Neutrophil (primary cell): ENCODE measurements around the gene ATXN1.

Experiments used
- H3K27ac ChIP-seq: fragments of 200-600 bp; sonication (generic); 2 replicates; pipeline ENCODE4 v1.5.1; 2016; ENCODE audit warnings: mild to moderate bottlenecking, moderate library complexity
- H3K27me3 ChIP-seq: fragments of 200-600 bp; sonication (generic); 2 replicates; pipeline ENCODE4 v1.6.0; 2016; ENCODE audit warnings: mild to moderate bottlenecking
- H3K36me3 ChIP-seq: fragments of 200-600 bp; sonication (generic); 2 replicates; pipeline ENCODE4 v1.5.1; 2017
- H3K4me1 ChIP-seq, 2 experiments: fragments of 200-600 bp in 1 of 2; sonication (generic) in 1 of 2; 1 replicate in 1 of 2; 2 replicates in 1 of 2; pipeline versions ENCODE4 v1.5.1 to v1.6.1; 2013 to 2016; ENCODE audit warnings: low read depth in 1 of 2, low read length in 1 of 2, mild to moderate bottlenecking in 1 of 2, moderate library complexity in 1 of 2; ENCODE audit not compliant: control insufficient read depth in 1 of 2, insufficient read depth in 1 of 2
- H3K4me3 ChIP-seq, 2 experiments: fragments of 200-600 bp in 1 of 2; sonication (generic) in 1 of 2; 1 replicate in 1 of 2; 2 replicates in 1 of 2; pipeline ENCODE4 v1.5.1; 2013 to 2016; ENCODE audit warnings: low read depth in 1 of 2, low read length in 1 of 2, mild to moderate bottlenecking in 1 of 2, moderate library complexity in 1 of 2
- H3K9me3 ChIP-seq: fragments of 200-600 bp; sonication (generic); 2 replicates; pipeline ENCODE4 v1.5.1; 2016
- TF ChIP-seq, protein P1 (sequence below): fragments of 200-600 bp; sonication (generic); IDR thresholded peaks from 2 replicates; pipeline ENCODE4 v1.5.1; 2016; ENCODE audit warnings: antibody characterized with exemption

ATXN1 gene

GRCh38 chr6:16762550-16763477, 1.6 kb upstream of the ATXN1 start:
- Histone ChIP-seq H3K4me3 (peak overlapping the region; percentile 80 to 92), H3K9me3 (no peaks in the 10 kb centered on the region), H3K4me1 (peaks cover 33 to 36% of the 10 kb centered on the region in 2 experiments), H3K36me3 (no peaks in the 10 kb centered on the region), H3K27me3 (no peaks in the 10 kb centered on the region), H3K27ac (peak overlapping the region; percentile 96)
- TF ChIP-seq, protein P1, sequence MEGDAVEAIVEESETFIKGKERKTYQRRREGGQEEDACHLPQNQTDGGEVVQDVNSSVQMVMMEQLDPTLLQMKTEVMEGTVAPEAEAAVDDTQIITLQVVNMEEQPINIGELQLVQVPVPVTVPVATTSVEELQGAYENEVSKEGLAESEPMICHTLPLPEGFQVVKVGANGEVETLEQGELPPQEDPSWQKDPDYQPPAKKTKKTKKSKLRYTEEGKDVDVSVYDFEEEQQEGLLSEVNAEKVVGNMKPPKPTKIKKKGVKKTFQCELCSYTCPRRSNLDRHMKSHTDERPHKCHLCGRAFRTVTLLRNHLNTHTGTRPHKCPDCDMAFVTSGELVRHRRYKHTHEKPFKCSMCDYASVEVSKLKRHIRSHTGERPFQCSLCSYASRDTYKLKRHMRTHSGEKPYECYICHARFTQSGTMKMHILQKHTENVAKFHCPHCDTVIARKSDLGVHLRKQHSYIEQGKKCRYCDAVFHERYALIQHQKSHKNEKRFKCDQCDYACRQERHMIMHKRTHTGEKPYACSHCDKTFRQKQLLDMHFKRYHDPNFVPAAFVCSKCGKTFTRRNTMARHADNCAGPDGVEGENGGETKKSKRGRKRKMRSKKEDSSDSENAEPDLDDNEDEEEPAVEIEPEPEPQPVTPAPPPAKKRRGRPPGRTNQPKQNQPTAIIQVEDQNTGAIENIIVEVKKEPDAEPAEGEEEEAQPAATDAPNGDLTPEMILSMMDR: peak; percentile 68

DNA sequence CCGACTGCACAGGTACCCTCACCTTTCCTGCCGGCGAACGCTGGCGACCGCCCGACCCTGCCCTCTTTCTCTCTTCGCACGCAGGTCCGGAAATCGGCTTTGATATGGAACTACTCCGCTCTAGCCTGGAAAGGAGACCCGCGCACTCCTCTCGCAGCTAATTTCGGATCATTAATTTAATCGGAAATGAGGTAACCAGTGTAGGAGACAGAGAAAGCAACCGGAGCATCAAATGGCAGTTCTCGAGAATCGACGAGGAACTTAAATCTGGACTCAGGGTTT, 949 bp upstream of the ATXN1 start:
- peaks cover 39 to 41% of the 10 kb centered on the region in 2 experiments for H3K4me1 ChIP-seq

DNA sequence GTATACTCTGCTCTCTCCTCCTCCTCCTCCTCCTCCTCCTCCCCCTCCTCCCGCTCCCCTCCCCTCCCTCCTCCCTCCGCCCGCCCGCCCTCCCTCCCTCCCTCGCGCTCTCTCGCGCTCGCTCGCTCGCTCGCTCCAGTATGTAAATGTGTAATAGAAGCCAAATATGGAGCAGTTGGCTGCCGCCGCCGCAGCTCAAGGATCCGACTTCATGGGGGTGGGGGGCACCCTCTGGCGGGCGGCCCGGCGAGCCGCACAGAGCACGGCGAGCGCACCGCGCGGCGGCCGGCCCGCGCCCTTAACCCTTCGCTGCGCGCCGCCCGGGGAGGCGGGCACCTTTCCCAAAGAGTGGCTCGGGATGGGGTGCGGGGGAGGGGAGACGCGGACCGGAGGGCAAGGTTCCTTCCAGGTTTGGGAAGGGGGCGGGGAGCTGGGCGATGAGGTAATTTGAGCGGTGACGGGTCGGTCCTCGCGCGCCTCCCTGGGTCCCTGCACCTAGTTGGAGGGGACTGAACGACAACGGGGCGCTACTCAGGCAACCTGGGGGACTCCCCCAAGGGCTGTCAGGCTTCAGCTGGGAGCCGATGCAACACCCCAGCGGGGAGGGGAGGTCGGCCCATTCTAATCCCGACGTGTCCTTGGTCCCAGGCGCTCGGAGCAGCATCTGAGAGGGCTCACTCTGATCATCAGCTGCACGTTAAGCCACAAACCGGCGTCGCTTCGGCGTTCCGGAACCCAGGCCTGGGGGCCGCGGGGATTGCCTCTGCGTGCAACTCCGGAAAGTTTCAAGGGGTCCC, 409 bp upstream of the ATXN1 start:
- TF ChIP-seq, protein P1: peak; percentile 75
- peak overlapping the region; percentile 80 to 92 for H3K4me3 ChIP-seq
- H3K9me3 ChIP-seq: no peaks in the 10 kb centered on the region
- no peaks in the 10 kb centered on the region for H3K36me3 ChIP-seq
- H3K27ac ChIP-seq: peak overlapping the region; percentile 96
- H3K4me1 ChIP-seq: peaks cover 44 to 46% of the 10 kb centered on the region in 2 experiments
- no peaks in the 10 kb centered on the region for H3K27me3 ChIP-seq

More for the DNA sequence above, 949 bp upstream of the ATXN1 start:
- peak overlapping the region; percentile 80 to 92 for H3K4me3 ChIP-seq
- peak overlapping the region; percentile 96 for H3K27ac ChIP-seq
- H3K36me3 ChIP-seq: no peaks in the 10 kb centered on the region
- H3K27me3 ChIP-seq: no peaks in the 10 kb centered on the region
- TF ChIP-seq, protein P1: no peak
- H3K9me3 ChIP-seq: no peaks in the 10 kb centered on the region

DNA sequence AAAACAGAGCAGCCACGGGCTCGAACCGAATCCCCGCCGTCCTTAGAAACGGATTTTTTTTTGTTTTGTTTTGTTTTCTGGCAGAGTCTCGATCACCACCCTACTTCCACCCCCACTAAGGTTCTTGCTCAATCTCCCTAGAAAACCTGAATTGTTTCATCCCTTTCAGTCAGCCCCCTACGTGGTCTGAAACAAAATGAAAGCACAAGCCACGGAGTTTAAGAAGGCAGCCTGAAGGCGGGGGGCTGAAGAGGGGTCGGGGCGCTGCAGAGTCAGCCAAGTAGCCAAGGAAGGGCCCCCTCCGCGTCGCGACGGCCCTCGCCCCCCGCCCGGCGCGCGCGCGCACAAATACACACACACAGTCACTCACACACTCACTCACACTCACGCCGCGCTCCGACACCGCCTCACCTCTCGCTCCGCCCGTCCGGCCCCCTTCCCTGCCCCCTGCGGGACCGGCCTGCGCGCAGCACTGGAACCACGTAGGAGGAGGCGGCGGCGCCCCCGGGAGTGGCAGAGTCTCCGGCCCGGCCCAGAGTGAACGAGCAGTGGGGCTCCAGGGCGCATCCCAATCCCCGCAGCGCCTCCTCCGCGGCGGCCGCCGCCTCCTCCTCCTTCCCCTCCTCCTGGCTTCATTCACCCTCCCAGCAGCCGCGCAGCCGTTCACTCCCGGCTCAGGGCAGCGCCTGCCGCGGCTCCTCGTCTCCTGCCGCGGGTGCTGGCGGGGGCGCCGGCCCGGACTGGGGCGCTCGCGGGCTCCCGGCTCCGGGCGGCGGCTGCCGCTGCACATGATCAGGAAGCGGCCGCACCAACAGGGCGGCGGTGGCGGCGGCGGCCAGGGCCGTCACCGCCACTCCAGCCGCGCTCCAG, 1.4 kb downstream of the ATXN1 start:
- Histone ChIP-seq H3K4me3 (peak overlapping the region; percentile 80 to 92), H3K36me3 (no peaks in the 10 kb centered on the region), H3K4me1 (peaks cover 61 to 64% of the 10 kb centered on the region in 2 experiments), H3K27me3 (no peaks in the 10 kb centered on the region), H3K27ac (peak overlapping the region; percentile 96), H3K9me3 (no peaks in the 10 kb centered on the region)
- TF ChIP-seq, protein P1: peak; percentile 23

DNA sequence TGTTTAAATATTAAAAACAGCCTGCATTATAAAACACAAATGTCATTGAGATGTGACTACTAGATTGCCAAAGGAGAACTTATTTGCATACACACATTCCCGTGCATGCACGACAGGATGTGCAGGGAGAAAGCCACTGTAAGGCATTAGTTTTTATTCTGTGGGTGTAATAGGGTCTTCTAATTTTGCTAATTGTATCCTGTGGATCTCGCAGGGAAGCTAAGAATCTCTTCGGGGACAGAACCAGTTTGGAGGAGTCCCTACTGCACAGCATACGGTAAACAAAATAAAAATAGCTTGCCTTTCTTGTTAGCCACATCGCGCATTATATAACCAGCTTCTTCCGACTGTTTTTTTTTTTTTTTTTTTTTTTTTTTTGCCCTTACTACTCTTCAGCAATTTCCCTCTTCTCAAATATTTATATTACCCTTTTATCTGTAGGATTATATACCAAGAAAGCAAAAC, 2.0 kb downstream of the ATXN1 start:
- H3K4me1 ChIP-seq: peaks cover 68 to 71% of the 10 kb centered on the region in 2 experiments
- TF ChIP-seq, protein P1: no peak
- no peaks in the 10 kb centered on the region for H3K9me3 ChIP-seq
- H3K4me3 ChIP-seq: peak overlapping the region; percentile 80 to 92
- peak overlapping the region; percentile 96 for H3K27ac ChIP-seq
- H3K36me3 ChIP-seq: no peaks in the 10 kb centered on the region
- H3K27me3 ChIP-seq: no peaks in the 10 kb centered on the region
